D721Med (cell line): ENCODE measurements around the gene PACRG.

Experiments
- DNase-seq: peaks from one replicate; pipeline ENCODE4 v3.0.0; 2011; ENCODE audit warnings: low spot score; ENCODE audit not compliant: insufficient read length
- FAIRE-seq: peaks from 2 replicates; lab custom pipeline; 2011; peaks lifted over from hg19 to GRCh38; lab: Jason Lieb, UNC
- TF ChIP-seq, protein P1 (sequence below): IDR thresholded peaks from 2 replicates; pipeline ENCODE4 v1.5.1; 2012; ENCODE audit warnings: mild to moderate bottlenecking, control low read depth; ENCODE audit not compliant: insufficient read depth; ENCODE audit errors: missing control alignments

PACRG gene

GRCh38 chr6:162960679-162961457 lies 233.1 kb downstream of the PACRG start:
- DNase-seq (no peak), FAIRE-seq (no peak)
- TF ChIP-seq, protein P1, sequence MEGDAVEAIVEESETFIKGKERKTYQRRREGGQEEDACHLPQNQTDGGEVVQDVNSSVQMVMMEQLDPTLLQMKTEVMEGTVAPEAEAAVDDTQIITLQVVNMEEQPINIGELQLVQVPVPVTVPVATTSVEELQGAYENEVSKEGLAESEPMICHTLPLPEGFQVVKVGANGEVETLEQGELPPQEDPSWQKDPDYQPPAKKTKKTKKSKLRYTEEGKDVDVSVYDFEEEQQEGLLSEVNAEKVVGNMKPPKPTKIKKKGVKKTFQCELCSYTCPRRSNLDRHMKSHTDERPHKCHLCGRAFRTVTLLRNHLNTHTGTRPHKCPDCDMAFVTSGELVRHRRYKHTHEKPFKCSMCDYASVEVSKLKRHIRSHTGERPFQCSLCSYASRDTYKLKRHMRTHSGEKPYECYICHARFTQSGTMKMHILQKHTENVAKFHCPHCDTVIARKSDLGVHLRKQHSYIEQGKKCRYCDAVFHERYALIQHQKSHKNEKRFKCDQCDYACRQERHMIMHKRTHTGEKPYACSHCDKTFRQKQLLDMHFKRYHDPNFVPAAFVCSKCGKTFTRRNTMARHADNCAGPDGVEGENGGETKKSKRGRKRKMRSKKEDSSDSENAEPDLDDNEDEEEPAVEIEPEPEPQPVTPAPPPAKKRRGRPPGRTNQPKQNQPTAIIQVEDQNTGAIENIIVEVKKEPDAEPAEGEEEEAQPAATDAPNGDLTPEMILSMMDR: no peak

DNA sequence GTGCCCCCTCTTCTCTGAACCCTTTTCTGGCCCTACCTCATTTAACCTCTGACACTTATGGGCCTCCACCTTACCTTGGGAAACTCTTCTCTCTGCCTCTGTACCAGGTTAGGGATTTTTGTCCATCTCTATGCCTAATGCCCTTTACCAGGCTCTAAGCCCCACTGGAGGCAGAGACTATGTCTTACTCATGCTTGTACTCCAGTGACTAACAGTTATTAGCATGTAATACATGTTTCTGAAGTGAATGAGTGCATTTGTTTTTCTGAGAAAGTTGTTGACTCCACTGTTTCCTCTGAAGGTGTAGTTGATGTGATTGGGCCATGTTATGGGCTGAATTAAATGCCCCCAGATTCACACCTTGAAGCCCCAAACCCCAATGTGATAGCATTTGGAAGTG lies 234.3 kb downstream of the PACRG start:
- DNase-seq (no peak), FAIRE-seq (no peak)
- TF ChIP-seq, protein P1: no peak

DNA sequence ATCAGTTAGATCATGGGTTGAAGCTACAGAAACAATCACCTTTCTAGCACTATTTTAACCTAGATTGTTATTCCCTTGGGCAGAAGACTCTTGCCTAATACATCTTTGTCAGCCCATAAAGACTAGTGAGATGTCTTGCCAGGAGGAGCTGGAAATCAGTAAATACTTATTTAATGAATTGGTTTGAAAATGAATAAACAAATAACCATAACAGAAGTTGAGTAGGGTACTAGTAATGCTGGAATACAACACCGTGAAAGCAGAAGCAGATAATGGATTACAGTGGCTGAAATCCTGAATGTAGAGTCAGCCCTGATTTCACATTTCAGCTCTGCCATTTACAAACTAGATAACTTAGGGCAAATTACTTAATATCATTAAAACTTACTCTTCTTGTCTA lies 236.1 kb downstream of the PACRG start:
- FAIRE-seq: no peak

GRCh38 chr6:162964488-162965140 lies 236.8 kb downstream of the PACRG start:
- FAIRE-seq: no peak
- TF ChIP-seq, protein P1: no peak

More for the DNA sequence above, 236.1 kb downstream of the PACRG start:
- TF ChIP-seq, protein P1: no peak
- DNase-seq: no peak

GRCh38 chr6:162965366-162965765 lies 237.6 kb downstream of the PACRG start:
- TF ChIP-seq, protein P1: no peak

More at GRCh38 chr6:162964488-162965140, 236.8 kb downstream of the PACRG start:
- no peak for DNase-seq

DNA sequence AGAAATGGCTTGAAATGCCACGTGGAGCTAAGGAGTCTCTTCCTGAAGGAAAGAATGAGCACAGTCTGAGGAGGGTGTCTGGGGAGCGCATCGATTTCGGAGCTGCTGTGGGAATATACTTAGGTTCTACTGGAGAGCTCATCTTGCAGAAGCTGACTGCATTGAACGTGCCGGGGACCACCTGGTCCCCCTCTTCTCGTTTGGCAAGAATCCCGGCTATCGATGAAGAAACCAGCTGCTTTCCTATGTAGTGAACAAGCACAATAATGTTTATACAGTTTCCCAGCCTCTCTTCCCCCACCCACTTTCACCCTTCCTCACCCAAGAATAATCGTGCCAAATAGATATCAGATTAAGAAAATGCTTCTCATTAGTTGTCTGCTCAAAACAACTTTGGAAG lies 242.5 kb downstream of the PACRG start:
- DNase-seq (no peak), FAIRE-seq (no peak)
- TF ChIP-seq, protein P1: no peak

More at GRCh38 chr6:162965366-162965765, 237.6 kb downstream of the PACRG start:
- DNase-seq: no peak
- no peak for FAIRE-seq
